C4-2B (cell line): ENCODE data around the gene VSTM4.

ENCODE experiments used
- CTCF ChIP-seq: fragments of 450-650 bp; conservative IDR thresholded peaks from 2 replicates; pipeline ENCODE4 v1.5.1; 2017; ENCODE audit warnings: mild to moderate bottlenecking
- ZFX ChIP-seq: fragments of 450-650 bp; IDR thresholded peaks from 2 replicates; pipeline ENCODE4 v1.6.1; 2017

- no peak for TF ChIP-seq CTCF
- no peak for TF ChIP-seq ZFX
Observed at GRCh38 chr10:49034925-49035324, 80.4 kb downstream of the VSTM4 start.
